K562 (cell line): ENCODE data around the gene SLC5A2. TPM values are rescaled to one million over a fixed set of nuclear protein-coding genes. Genes with fewer than 3 reads are reported as not detected.

Experiments used
- DDX20 ChIP-seq: fragments of 450-650 bp; IDR thresholded peaks from 2 replicates; pipeline ENCODE4 v1.6.1; 2016; ENCODE audit warnings: missing genetic modification characterization, low read depth, mild to moderate bottlenecking, missing compliant biosample characterization, moderate library complexity
- DIDO1 ChIP-seq: fragments of 450-650 bp; IDR thresholded peaks from 2 replicates; pipeline ENCODE4 v1.6.1; 2016; ENCODE audit warnings: low read depth, missing biosample characterization, missing genetic modification characterization
- EHMT2 ChIP-seq: fragments of 450-650 bp; IDR thresholded peaks from 2 replicates; pipeline ENCODE4 v1.6.1; 2018; ENCODE audit warnings: antibody characterized with exemption
- NRF1 ChIP-seq, 2 experiments: fragments of 450-650 bp; IDR thresholded peaks in 1 of 2; conservative IDR thresholded peaks in 1 of 2; 2 replicates each; pipeline ENCODE4 v1.6.1; 2014; ENCODE audit warnings: mild to moderate bottlenecking in 2 of 2
- RBFOX2 ChIP-seq: fragments of 200-400 bp; formaldehyde crosslinking; IDR thresholded peaks from 2 replicates; pipeline ENCODE4 v1.6.1; 2017; ENCODE audit warnings: low read depth, mild to moderate bottlenecking, low read length, moderate library complexity
- TOE1 ChIP-seq, 2 experiments: fragments of 450-650 bp in 1 of 2; sonication (generic) in 1 of 2; formaldehyde crosslinking in 1 of 2; IDR thresholded peaks; 2 replicates each; pipeline versions ENCODE4 v1.7.1 to v1.8.0; 2016 to 2022; ENCODE audit warnings: borderline replicate concordance in 2 of 2, mild to moderate bottlenecking in 2 of 2, antibody characterized with exemption in 1 of 2, inconsistent platforms in 1 of 2, low read depth in 1 of 2, missing genetic modification reagents in 1 of 2, moderate library complexity in 1 of 2
- XRCC4 ChIP-seq: IDR thresholded peaks from one replicate; pipeline ENCODE4 v1.6.1; 2011; ENCODE audit not compliant: insufficient read depth, insufficient read length; ENCODE audit errors: extremely low read depth
- ZBTB7A ChIP-seq: IDR thresholded peaks from 2 replicates; pipeline ENCODE4 v1.6.1; 2011; ENCODE audit warnings: low read depth, mild to moderate bottlenecking, low read length, moderate library complexity, borderline replicate concordance; ENCODE audit not compliant: control insufficient read depth
- ZBTB9 ChIP-seq: fragments of 450-650 bp; formaldehyde crosslinking; IDR thresholded peaks from 2 replicates; pipeline ENCODE4 v1.4.0; 2020; ENCODE audit warnings: mild to moderate bottlenecking, moderate library complexity
- ZNF41 ChIP-seq: fragments of 250-450 bp; sonication (Bioruptor Pico); conservative IDR thresholded peaks from 2 replicates; pipeline ENCODE4 v1.4.0; 2020; ENCODE audit warnings: mild to moderate bottlenecking
- polyA plus RNA-seq, 8 experiments: library from polyadenylated mRNA; depleted of rRNA in 4 of 8; stranded (reverse) in 5 of 8; unstranded in 3 of 8; fragments of >200 nt; fragmentation: Nextera tagmentation in 2 of 8; fragmentation: Illumina TruSeq in 1 of 8; extraction: Ambion mirVana in 2 of 8; extraction: Trizol in 1 of 8; gene quantifications; 2 replicates each; pipeline versions ENCODE4 v1.2.1 to v1.2.3, GENCODE V29; 2011 to 2014; ENCODE audit warnings: inconsistent platforms in 1 of 8, missing spikeins in 1 of 8
- total RNA-seq, 7 experiments: library from RNA; depleted of rRNA in 6 of 7; stranded (reverse); fragments of >200 nt in 6 of 7; fragmentation: Illumina TruSeq in 2 of 7; extraction: Trizol in 2 of 7; gene quantifications; 2 replicates each; pipeline versions ENCODE4 v1.2.1 to v1.2.3, GENCODE V29; 2011 to 2021; ENCODE audit warnings: low replicate concordance in 1 of 7

SLC5A2 gene
- total and polyA plus RNA-seq, 9 of the 15 experiments (the other 6 are each of a cell fraction or from before 2014, with no cell fraction given), result 0.07 to 2.7 (median 2.2) TPM; not detected in 6

- TF ChIP-seq XRCC4, result no peak
- 0 out of 2 replicates have a peak, but pooled peaks have one; percentile 8 for TF ChIP-seq ZBTB7A
- no peak for TF ChIP-seq ZNF41 (CRISPR knock-in tag)
- no peak for TF ChIP-seq DIDO1
- TF ChIP-seq RBFOX2, result peak; percentile 42
- no peak for TF ChIP-seq TOE1 (IDR thresholded peaks at IDR 0.05; ENCODE audit: borderline replicate concordance)
- no peak for TF ChIP-seq TOE1 (CRISPR knock-in tag; IDR thresholded peaks at IDR 0.05; ENCODE audit: borderline replicate concordance, low read depth)
- no peak for TF ChIP-seq ZBTB9 (CRISPR knock-in tag)
- TF ChIP-seq NRF1 (conservative IDR thresholded peaks at IDR 0.05 in 1 of 2, IDR thresholded peaks at IDR 0.05 in 1 of 2), result peak; percentile 20 to 24; a peak in 1 of 4 replicates
- TF ChIP-seq DDX20 (tag), result no peak
- no peak for TF ChIP-seq EHMT2
These were observed 46.4 kb downstream of the SLC5A2 start (continued) for GRCh38 chr16:31529108-31529936.
